ENCODE data around the gene COA1.
"Not testable (repeated sequence)": the region's sequence is repeated elsewhere in the genome, so short reads cannot be mapped to it uniquely, and the experiment has no call there.

The COA1 gene

DNA sequence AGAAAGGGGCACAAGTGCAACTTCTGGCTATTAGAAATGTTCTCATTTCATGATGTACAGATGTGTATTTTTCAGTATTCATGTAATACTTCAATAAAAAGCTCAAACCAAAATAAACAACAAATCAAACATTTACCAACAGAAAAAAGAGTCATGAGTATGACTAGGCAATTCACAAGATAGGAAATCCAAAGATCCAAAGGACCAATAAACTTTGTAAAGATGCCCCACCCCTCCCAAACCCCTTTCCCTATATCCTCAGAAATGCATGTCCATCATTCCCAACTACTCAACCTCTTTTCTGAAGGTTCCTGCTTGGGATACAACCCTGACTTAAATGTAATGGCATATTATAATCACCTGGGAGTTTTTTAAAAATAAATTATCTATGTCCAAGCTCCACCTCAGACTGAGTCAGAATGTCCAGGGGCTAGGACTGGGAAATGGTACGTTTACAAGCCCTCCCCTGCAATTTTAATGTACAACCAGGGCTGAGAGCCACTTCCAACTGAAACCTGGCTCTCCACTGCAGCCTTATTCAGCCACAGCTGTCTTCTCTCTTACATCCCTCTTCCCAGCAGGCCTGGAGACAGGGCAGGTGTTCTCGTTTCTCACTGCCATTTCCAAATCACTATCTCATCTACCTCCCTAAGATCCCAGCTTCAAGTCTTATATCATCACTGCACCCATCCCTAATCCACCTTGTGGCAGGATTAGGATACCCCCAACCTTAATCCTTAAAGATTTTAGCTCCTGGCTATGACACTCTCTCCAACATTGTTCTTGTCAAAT lies 36.5 kb downstream of the COA1 start:
- DNase-seq (ENCODE audit: low read depth in 3 of 3, low spot score in 1 of 3) = no peak

DNA sequence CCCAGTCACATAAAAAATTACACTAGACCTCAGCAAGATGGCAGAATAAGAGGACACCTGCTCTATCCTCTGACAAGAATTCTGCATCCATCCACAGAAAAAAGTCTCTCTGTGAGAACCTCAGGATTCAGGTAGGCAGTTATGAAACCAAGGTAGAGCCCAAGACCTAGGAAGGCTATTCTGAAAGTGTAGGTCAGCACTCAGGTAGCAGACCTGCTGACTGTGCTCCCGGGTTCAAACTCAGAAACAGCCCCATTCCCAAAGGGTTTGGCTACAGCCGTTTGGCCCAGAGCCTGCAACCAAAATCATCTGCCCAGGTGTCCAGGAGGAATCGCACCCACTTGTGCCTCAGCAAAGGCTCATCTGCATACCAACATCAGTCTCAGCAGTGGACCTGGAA lies 37.7 kb downstream of the COA1 start:
- no peak for DNase-seq (ENCODE audit: low read depth in 3 of 3, low spot score in 1 of 3)

DNA sequence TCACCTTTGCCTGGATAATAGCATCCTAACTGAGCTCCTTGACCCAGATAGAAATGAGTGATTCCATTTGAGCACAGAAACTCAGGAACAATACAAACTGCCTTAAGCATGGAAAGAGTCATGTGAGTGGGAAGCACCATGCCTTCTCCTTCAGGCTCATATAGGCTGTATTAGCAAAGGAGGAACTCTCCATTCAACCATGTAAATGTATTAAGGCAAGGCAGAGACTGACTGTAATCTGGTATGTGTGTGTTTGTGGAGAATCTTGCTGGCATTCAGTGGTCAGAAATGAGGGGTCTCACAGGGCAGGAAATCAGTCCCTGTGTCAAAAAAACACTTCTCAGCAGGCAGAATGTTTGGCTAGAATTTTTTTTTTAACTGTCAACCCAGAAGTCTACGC lies 40.2 kb downstream of the COA1 start:
- no peak for DNase-seq (ENCODE audit: low read depth in 3 of 3, low spot score in 1 of 3)

DNA sequence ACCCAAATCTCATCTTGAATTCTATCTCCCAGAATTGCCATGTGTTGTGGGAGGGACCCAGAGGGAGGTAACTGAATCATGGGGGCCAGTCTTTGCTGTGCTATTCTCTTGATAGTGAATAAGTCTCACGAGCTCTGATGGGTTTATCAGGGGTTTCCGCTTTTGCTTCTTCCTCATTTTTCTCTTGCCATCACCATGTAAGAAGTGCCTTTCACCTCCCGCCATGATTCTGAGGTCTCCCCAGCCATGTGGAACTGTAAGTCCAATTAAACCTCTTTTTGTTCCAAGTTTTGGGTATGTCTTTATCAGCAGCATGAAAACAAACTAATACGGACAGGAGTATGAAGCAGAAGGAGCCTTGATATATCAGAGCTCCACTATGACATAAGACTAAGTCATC lies 41.5 kb downstream of the COA1 start:
- DNase-seq (ENCODE audit: low read depth in 3 of 3, low spot score in 1 of 3) = not testable (repeated sequence)

DNA sequence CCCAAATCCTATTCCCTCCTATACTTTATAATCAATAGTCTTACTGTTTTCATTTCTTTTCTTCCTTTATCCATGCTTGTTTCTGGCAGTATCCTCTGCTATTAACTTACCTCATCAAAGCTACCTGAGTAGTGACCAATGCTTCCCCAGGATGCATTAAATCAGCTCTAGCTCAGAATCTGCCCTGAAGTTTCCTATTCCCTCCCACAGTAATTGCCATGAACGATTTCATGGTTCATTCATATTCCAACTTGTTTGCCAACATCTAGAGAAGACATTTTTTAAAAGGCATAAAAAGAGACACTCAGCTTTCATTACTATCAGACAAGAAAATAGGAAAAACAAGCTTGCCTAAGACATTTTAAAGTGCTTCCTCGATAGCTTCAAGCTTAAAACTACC lies 42.3 kb downstream of the COA1 start:
- DNase-seq (ENCODE audit: low read depth in 3 of 3, low spot score in 1 of 3) = no peak

DNA sequence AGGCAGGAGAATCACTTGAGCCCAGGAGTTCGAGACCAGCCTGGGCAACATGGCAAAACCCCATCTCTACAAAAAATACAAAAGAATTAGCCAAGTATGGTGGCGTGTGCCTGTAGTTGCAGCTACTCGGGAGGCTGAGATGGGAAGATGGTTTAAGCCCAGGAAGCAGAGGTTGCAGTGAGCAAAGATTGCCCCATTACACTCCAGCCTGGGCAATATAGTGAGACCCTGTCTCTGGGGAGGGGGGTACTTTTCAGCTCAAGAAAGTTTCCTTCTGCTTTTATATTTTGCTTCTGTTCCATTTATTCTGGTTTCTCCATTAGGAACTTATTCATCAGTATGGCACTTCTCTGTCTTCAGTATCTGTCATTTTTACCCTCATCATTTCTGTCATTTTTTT lies 48.6 kb downstream of the COA1 start:
- DNase-seq (ENCODE audit: low read depth in 3 of 3, low spot score in 1 of 3) = no peak

DNA sequence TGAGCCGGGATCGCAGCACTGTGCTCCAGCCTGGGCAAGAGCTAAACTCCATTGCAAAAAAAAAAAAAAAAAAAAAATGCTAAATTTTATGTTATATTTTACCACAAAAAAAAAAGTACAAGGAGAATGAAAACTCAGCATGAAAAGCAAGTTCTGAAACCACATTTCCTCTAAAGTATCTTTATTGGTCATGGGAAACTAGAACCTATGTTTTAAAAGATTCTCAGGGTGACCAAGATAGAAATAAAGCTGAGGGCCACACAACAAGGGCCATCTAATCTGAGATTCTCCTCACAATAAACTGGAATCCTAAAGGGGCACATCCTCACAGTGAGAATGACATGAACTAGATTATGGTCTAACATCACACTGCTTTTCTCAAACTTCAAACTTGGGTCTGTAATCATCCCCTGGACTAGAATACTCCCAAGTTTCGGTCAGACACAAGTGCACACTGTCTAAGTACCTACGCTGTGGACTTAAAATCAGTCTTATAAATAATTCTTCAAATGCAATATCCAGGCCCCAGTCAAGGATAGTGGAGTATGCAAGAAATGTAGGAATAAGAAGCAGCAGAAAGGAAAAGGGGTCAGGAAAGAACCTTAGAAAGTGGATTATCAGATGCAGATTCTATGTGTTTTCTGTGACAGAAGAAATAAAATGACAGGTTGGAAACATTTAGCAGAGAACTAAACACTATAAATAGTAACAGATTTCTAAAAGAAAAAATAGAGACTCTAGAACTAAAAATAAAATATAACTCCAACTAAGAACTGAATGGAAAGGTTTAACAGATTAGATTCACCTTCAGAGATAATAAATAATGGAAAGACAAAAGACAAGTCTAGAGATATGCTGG lies 49.9 kb downstream of the COA1 start:
- no peak for DNase-seq (ENCODE audit: low read depth in 3 of 3, low spot score in 1 of 3)

DNA sequence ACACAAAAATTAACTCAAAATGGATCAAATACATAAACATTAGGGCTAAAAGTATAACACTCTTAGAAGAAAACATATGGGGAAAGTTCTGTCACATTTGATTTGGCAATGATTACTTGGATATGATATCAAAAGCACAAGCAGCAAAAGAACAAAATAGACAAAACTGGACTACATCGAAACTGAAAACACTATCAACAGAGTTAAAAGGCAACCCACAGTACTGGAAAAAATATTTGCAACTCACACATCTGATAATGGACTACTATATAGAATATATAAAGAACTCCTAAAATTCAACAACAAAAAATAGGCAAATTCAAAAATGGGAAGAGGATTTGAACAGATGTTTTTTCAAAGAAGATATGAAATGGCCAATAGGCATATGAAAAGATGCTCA lies 51.0 kb downstream of the COA1 start:
- DNase-seq (ENCODE audit: low read depth in 3 of 3, low spot score in 1 of 3) = no peak

DNA sequence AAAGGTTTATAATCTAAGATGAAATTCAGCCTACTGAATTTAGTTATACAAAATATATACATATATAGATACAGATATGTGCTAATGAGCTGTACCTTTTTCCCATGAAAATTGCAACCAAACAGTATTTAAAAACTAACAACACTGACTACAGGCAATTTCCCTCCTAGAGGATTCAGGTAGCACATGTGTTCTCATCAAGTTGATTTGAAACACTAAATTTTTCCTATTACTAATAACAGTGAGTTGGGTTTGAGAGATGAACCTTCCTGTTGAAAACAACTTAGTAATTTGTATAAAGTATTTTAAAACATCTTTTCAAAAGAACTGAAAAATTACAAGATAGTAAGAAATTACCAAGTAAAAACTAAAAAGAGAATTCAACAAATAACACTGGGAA lies 51.5 kb downstream of the COA1 start:
- DNase-seq (ENCODE audit: low read depth in 3 of 3, low spot score in 1 of 3) = no peak

DNA sequence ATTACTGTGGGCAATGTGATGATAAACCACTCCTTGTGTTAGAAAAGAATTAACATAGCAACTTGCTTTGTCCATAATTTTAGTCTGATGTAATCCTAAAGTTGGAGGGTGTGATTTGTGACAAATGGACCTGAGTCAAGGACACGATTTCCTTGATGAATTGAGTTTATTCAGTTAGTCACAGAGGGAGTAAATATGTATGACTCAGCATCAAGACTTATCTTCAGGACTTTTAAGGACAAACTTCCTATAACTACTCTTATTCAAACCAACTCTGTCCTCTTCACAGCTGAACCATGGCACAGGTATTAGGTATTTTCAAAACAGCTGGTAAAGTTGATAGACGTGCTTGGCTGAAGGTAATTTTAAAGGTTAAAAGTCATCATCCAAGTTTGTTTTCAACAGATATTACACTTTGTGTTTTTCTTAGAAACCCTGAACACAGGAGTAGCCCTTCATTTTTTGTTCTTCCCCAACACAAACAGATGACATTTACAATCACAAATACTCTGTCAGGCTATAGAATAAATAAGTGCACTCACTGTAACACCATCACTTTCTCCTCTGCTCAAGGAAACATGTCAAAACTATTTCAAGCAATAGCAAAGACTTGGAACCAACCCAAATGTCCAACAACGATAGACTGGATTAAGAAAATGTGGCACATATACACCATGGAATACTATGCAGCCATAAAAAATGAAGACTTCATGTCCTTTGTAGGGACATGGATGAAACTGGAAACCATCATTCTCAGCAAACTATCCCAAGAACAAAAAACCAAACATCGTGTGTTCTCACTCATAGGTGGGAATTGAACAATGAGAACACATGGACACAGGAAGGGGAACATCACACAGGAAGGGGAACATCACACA lies 54.5 kb downstream of the COA1 start:
- DNase-seq (ENCODE audit: low read depth in 3 of 3, low spot score in 1 of 3) = no peak

DNA sequence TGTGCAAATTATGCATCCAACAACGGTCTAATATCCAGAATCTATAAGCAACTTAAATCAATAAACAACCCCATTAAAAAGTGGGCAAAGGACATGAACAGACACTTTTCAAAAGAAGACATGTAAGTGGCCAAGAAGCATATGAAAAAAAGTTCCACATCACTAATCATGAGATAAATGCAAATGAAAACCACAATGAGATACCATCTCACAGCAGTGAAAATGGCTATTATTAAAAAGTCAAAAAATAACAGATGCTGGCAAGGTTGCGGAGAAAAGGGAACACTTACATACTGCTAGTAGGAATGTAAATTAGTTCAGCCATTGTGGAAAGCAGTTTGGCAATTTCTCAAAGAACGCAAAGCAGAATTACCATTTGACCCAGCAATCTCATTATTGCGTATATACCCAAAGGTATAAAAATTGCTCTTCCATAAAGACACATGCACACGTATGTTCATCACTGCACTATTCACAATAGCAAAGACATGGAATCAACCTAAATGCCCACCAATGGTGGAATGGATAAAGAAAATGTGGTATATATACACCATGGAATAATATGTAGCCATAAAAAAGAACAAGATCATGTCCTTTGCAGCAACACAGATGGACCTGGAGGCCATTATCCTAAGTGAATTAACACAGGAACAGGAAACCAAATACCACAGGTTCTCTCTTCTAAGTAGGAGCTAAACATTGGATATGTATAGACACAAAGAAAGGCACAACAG lies 55.9 kb downstream of the COA1 start:
- not testable (repeated sequence) for DNase-seq (ENCODE audit: low read depth in 3 of 3, low spot score in 1 of 3)

DNA sequence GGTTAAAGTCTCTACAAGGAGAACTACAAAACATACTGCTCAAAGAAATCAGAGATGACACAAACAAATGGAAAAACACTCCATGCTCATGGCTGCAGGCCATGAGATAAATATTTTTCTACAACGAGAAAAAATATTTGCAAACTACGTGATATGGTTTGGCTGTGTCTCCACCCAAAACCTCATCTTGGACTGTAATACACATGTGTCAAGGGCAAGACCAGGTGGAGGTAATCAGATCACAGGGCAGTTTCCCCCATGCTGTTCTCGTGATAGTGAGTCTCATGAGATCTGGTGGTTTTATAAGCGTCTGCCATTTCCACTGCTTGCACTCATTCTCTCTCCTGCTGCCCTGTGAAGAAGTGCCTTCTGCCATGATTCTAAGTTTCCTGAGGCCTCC lies 57.8 kb downstream of the COA1 start:
- no peak for DNase-seq (ENCODE audit: low read depth in 3 of 3, low spot score in 1 of 3)

DNA sequence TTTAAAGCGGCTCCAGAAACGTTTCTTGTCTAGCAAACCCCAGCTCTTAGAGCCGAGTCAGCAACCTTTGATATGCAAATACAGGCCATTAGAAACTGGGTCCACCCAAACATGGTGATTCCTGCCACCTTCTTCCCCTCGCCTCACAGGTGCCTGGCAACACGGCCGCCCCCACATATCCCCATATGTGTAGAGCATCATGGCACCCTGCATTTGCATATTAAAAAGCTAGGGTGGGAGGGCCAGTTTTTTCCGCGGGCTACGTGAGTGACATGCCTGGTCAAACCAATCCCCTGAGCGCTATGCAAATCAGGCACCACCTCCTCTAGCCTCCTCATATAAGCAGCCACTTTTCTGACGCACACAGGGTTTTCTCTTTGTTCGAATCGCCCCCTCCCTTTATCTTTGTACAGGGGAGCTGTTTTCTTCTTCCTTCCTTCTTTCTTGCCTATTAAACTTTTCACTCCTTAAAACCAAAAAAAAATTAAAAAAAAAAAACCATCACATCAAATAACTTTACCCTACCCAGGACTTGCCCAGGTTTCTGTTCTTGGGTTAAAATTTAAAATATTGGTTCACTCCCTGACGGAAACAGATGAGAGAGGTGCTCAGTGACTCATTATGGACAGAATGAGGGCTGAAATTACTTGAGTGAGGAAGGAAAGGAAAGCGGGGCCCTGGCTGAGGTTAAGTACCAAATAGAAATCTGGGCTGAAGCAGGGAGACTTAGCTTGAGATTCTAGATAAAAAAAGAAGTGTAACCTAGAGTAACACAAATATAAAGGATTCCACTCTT lies 59.8 kb downstream of the COA1 start:
- DNase-seq (ENCODE audit: low read depth in 3 of 3, low spot score in 1 of 3) = peak; percentile 24 to 47 (median 35)

DNA sequence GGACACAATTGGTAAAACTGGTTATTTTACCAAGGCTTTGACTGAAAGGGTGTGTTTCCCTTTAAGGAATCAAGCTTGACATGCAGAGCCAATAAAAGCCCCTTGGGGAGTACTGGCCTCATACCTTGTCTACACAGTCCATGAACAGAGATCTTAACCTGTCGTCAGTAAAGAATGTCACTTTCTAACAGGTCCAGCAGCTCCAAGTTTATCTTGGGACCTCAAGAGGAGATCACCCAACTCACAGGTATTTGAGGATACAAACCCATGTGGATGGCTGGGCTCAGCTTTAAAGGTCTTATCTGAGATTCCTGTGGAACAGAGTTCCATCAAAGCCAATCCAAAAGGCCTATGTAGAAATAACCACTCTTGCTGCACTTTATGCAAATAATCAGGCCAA lies 61.3 kb downstream of the COA1 start:
- no peak for DNase-seq (ENCODE audit: low read depth in 3 of 3, low spot score in 1 of 3)

DNA sequence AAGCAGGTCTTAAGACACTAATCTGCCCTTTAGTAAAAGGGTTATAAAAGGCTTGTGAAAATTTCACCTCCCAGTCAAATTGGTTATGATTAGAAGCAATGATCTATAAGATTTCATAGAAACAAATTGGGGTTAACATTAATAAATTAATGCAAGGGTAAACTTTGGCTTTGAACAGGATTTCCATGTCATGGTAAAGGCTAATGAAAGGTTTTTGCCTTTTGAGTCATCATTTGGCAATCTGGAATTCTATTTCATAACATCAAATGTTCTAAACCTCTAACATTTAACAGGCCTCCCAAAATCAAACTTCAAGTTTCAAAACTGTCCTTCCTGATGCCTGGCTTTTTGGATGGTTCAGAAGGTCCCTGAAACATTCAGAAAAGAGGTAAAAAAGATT lies 62.4 kb downstream of the COA1 start:
- no peak for DNase-seq (ENCODE audit: low read depth in 3 of 3, low spot score in 1 of 3)

DNA sequence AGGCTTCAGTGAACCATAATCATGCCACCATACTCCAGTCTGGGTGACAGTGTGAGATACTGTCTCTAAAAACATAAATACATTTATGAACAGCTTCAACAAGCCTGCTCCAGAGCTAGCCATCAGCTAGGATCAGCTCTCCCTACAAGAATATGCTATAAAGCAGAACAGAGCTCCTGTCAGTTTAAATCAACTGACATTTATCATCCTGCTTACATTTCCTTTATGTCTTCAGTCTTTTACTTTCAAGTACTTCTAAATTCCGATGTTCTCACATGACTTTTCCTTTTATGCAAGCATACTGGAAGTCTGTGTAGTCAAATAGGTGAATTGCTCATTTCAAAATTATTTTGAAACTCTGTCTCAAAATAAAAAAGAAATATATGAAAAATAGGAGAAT lies 64.6 kb downstream of the COA1 start:
- DNase-seq (ENCODE audit: low read depth in 3 of 3, low spot score in 1 of 3) = no peak

DNA sequence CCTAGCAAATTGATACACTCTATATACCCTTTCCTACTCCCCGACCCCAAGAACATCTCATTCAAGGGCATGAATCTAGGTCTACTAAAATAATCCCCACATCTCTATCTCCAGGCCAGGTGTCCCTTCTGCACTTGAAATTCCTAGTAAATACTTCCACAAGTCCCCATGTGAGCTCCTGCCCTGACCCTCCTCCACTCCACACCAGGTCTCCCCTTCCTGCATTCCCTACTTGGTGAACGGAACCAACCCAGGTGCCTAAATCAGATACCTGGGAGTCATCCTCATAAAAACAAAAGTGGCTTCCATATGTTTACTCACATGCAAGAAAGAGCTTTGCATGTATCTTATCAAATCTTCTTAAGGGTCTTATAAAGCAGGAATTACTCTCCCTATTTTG lies 69.2 kb downstream of the COA1 start:
- DNase-seq (ENCODE audit: low read depth in 3 of 3, low spot score in 1 of 3) = no peak

DNA sequence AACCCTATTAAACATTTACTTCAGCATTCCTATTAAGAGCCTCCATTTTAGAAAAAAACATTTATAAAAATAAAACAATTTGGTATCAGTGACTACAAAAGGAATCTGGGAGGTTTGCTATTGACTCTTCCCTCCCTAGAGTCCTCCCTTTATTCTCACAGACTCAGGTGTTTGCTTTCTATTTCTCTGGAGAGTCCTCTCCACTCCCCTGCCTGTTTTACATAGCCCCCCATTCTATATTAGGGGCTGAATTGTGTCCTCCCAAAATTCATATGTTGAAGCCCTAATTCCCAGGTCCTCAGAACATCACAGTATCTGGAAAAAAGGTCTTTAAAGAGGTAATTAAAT lies 69.8 kb downstream of the COA1 start:
- no peak for DNase-seq (ENCODE audit: low read depth in 3 of 3, low spot score in 1 of 3)

DNA sequence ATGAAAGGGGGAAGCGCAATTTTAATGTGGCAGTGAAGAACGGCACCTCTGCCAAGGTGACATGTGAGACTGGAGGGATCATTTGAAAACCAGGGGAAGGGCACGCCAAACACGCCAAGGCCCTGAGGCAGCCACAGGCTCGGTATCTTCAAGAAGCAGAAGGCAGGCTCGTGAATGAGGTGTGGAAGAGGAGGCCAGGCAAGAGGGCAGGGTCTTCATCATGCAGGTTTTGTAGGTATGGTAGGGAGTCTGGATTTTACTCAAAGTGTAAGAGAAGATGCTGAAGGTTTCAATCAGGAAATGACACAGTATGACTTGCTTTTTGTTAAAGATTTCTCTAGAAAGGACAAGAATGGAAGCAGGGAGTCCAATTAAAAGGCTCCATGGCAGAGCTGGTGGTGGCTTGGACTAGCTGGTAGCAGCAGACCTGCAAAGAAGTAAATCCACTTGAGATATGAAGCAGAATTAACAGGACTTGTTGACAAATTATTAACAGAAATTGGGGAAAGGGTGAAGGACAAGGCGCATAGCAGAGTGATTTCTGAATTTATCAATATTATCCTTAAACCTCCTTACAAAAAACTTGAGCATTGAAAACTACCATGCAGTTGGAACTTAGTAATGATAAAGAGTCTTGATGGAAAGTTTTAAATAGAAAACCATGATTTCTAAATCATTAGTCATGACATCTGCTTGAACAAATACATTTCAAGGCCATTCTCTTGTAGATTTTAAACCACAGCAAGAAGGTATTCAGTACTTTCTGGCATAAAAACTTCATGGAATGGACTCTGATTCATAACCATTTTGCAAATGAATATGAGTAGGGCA lies 70.4 kb downstream of the COA1 start:
- DNase-seq (ENCODE audit: low read depth in 3 of 3, low spot score in 1 of 3) = no peak

Measured in stimulated activated CD4-positive, alpha-beta T cell treated with anti-CD3 and anti-CD28 coated beads, TNF-alpha, amount 100 ng/mL, for 1 hour (primary cell).